ENCODE measurements around the gene MISP.

DNA sequence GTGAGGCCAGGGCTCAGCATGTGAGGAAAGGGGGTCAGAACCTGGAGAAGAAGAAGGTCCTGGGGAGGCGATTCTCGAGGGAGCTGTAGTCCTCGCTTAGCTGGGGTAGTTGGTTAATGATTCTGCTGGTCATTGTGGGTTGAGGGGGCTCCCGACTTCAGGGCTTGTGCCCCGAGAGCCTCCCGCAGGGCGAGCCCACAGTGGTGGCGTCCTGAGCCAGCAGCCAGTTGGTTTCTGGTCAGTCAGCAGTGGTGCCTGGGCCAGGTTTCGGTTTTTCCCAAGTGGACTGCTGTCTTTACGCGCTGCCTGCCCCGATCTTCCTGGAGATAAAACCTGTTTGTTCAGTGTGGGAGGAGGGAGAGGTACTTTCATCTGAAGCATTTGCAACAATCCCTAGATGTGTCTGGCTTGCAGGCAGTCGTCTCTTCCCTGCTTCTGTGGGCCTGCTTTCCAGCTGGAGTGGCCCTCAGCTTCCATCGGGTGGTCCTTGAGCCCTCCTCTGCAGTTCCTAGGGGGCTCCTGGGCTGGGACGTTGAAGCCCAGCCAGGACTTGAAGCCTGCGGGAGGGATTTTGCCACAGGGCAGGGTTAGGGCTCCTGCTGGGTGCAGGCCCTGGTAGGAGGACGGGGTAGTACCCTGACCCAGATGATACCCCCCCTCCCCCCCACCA, 49.6 kb downstream of the MISP start:
- TF ChIP-seq, protein P1, sequence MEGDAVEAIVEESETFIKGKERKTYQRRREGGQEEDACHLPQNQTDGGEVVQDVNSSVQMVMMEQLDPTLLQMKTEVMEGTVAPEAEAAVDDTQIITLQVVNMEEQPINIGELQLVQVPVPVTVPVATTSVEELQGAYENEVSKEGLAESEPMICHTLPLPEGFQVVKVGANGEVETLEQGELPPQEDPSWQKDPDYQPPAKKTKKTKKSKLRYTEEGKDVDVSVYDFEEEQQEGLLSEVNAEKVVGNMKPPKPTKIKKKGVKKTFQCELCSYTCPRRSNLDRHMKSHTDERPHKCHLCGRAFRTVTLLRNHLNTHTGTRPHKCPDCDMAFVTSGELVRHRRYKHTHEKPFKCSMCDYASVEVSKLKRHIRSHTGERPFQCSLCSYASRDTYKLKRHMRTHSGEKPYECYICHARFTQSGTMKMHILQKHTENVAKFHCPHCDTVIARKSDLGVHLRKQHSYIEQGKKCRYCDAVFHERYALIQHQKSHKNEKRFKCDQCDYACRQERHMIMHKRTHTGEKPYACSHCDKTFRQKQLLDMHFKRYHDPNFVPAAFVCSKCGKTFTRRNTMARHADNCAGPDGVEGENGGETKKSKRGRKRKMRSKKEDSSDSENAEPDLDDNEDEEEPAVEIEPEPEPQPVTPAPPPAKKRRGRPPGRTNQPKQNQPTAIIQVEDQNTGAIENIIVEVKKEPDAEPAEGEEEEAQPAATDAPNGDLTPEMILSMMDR (conservative IDR thresholded peaks at IDR 0.05; ENCODE audit: low read depth in 2 of 2), result no peak
- TF ChIP-seq POLR2AphosphoS5 (IDR thresholded peaks at IDR 0.05; ENCODE audit: low read depth) (no peak), CREB1 (CRISPR knock-in tag; IDR thresholded peaks at IDR 0.05; ENCODE audit: low read depth) (no peak), NANOG (IDR thresholded peaks at IDR 0.05; ENCODE audit: borderline replicate concordance) (no peak), EZH2 (IDR thresholded peaks at IDR 0.05; ENCODE audit: low read depth, unreplicated experiment) (no peak), JUNB (IDR thresholded peaks at IDR 0.05; ENCODE audit: unreplicated experiment) (no peak), EZH2phosphoT487 (IDR thresholded peaks at IDR 0.05; ENCODE audit: unreplicated experiment) (no peak)
- TF ChIP-seq, protein P2, sequence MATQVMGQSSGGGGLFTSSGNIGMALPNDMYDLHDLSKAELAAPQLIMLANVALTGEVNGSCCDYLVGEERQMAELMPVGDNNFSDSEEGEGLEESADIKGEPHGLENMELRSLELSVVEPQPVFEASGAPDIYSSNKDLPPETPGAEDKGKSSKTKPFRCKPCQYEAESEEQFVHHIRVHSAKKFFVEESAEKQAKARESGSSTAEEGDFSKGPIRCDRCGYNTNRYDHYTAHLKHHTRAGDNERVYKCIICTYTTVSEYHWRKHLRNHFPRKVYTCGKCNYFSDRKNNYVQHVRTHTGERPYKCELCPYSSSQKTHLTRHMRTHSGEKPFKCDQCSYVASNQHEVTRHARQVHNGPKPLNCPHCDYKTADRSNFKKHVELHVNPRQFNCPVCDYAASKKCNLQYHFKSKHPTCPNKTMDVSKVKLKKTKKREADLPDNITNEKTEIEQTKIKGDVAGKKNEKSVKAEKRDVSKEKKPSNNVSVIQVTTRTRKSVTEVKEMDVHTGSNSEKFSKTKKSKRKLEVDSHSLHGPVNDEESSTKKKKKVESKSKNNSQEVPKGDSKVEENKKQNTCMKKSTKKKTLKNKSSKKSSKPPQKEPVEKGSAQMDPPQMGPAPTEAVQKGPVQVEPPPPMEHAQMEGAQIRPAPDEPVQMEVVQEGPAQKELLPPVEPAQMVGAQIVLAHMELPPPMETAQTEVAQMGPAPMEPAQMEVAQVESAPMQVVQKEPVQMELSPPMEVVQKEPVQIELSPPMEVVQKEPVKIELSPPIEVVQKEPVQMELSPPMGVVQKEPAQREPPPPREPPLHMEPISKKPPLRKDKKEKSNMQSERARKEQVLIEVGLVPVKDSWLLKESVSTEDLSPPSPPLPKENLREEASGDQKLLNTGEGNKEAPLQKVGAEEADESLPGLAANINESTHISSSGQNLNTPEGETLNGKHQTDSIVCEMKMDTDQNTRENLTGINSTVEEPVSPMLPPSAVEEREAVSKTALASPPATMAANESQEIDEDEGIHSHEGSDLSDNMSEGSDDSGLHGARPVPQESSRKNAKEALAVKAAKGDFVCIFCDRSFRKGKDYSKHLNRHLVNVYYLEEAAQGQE (IDR thresholded peaks at IDR 0.05; ENCODE audit: unreplicated experiment), result no peak
